Stimulated activated CD8-positive, alpha-beta memory T cell treated with anti-CD3 and anti-CD28 coated beads, Interleukin-4, amount 100 ng/mL, for 48 hours (primary cell): ENCODE results near the gene POM121C.
"Not testable (repeated sequence)": the region's sequence is repeated elsewhere in the genome, so short reads cannot be mapped to it uniquely, and the experiment has no call there.

Source experiments
- DNase-seq: peaks from one replicate; pipeline ENCODE4 v3.0.0-alpha.2; 2020

Gene POM121C

GRCh38 chr7:75374519-75375317 lies 111.4 kb downstream of the POM121C start:
- not testable (repeated sequence) for DNase-seq

- DNase-seq, result not testable (repeated sequence)
These were observed 112.0 kb downstream of the POM121C start for GRCh38 chr7:75374144-75374518.

DNA sequence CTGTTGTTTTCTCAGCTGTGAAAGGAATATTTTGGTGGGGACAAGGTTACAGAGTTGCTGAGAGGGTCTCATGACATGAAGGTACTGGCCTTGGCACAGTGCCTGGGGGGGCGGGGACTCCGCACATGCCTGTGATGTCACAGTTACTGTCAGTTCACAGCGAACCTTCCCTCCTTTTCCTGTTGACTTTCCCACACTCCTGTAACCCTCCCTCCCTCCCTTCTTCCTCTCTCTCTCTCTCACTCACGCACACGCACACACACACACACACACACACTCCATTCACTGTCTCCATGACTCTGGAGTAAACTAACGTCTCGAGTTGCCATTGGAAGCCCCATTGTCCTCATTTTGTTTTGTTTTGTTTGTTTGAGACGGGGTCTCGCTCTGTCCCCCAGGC lies 118.8 kb downstream of the POM121C start:
- DNase-seq, result not testable (repeated sequence)
